Suprapubic skin (tissue), 4 donors: Measurements from ENCODE around the gene MTSS2. TPM values are rescaled to one million over a fixed set of nuclear protein-coding genes. Genes with fewer than 3 reads are reported as not detected.

Experiments
- DNase-seq, 2 donors: peaks; one replicate each; pipeline ENCODE4 v3.0.0-alpha.2; 2019; ENCODE audit warnings: low spot score in 2 of 2
- H3K27ac ChIP-seq: fragments of 200-600 bp; sonication (generic); one replicate; pipeline ENCODE4 v1.5.1; 2019
- H3K27me3 ChIP-seq: fragments of 200-600 bp; sonication (generic); one replicate; pipeline ENCODE4 v1.5.1; 2019
- H3K36me3 ChIP-seq: fragments of 200-600 bp; sonication (generic); one replicate; pipeline ENCODE4 v1.5.1; 2019
- H3K4me1 ChIP-seq: fragments of 200-600 bp; sonication (generic); one replicate; pipeline ENCODE4 v1.5.1; 2019
- H3K4me3 ChIP-seq: fragments of 200-600 bp; sonication (generic); one replicate; pipeline ENCODE4 v1.5.1; 2019; ENCODE audit warnings: mild to moderate bottlenecking
- H3K9me3 ChIP-seq: fragments of 200-600 bp; sonication (generic); one replicate; pipeline ENCODE4 v1.5.1; 2019
- CTCF ChIP-seq, 2 donors: fragments of 200-600 bp in 1 of 2; fragments of 450-650 bp in 1 of 2; sonication (generic) in 1 of 2; IDR thresholded peaks; one replicate each; pipeline ENCODE4 v1.5.1; 2016 to 2019; ENCODE audit warnings: antibody characterized with exemption in 2 of 2, mild to moderate bottlenecking in 1 of 2, moderate library complexity in 1 of 2
- EP300 ChIP-seq: sonication (generic); formaldehyde crosslinking; IDR thresholded peaks from one replicate; pipeline ENCODE4 v1.6.1; 2017; ENCODE audit warnings: antibody characterized with exemption
- POLR2A ChIP-seq, 2 donors: fragments of 450-650 bp; IDR thresholded peaks; one replicate each; pipeline ENCODE4 v1.6.1; 2017; ENCODE audit warnings: antibody characterized with exemption in 2 of 2, mild to moderate bottlenecking in 2 of 2, moderate library complexity in 2 of 2
- POLR2AphosphoS5 ChIP-seq, 3 donors: sonication (generic); formaldehyde crosslinking; IDR thresholded peaks; one replicate each; pipeline ENCODE4 v1.6.1; 2017; ENCODE audit warnings: antibody characterized with exemption in 3 of 3
- WGBS: methylation state at CpG from one replicate; pipeline ENCODE4 v1.1.5; 2018; 5-methylcytosine and 5-hydroxymethylcytosine counted together
- total RNA-seq, 4 donors: library from RNA; depleted of rRNA; stranded (reverse); fragments of >200 nt; gene quantifications; one replicate each; pipeline ENCODE4 v1.1.0, GENCODE V29; 2016

The MTSS2 gene
- total RNA-seq, 4 donors from 2014 or later, result 30.1 to 58.7 (median 42.6) TPM

- 56% methylated on average over 6 of the region's 10 CpGs for WGBS
- Histone ChIP-seq H3K27ac (no peak overlapping the region), H3K36me3 (no peaks in the 10 kb centered on the region), H3K4me1 (peaks cover 49% of the 10 kb centered on the region), H3K4me3 (no peak overlapping the region), H3K27me3 (no peaks in the 10 kb centered on the region), H3K9me3 (no peaks in the 10 kb centered on the region)
- DNase-seq, result no peak
- TF ChIP-seq EP300, result no peak
- TF ChIP-seq CTCF (IDR thresholded peaks at IDR 0.05), result no peak
- no peak for TF ChIP-seq POLR2AphosphoS5 (IDR thresholded peaks at IDR 0.05)
- TF ChIP-seq POLR2A (IDR thresholded peaks at IDR 0.05), result no peak
Observed at GRCh38 chr16:70713824-70714223, 28.0 kb upstream of the MTSS2 start.

- peaks cover 49% of the 10 kb centered on the region for H3K4me1 ChIP-seq
- no peaks in the 10 kb centered on the region for H3K36me3 ChIP-seq
- TF ChIP-seq CTCF (IDR thresholded peaks at IDR 0.05) (no peak), POLR2A (IDR thresholded peaks at IDR 0.05) (no peak), POLR2AphosphoS5 (IDR thresholded peaks at IDR 0.05) (no peak), EP300 (no peak)
- H3K27ac ChIP-seq, result no peak overlapping the region
- H3K9me3 ChIP-seq, result no peaks in the 10 kb centered on the region
- H3K4me3 ChIP-seq, result no peak overlapping the region
- WGBS, result 66% methylated on average over 5 of the region's 5 CpGs
- DNase-seq, result no peak
- H3K27me3 ChIP-seq, result no peaks in the 10 kb centered on the region
Observed at GRCh38 chr16:70713342-70713741, 27.5 kb upstream of the MTSS2 start.

- no peaks in the 10 kb centered on the region for H3K36me3 ChIP-seq
- H3K4me3 ChIP-seq, result no peak overlapping the region
- H3K27ac ChIP-seq, result no peak overlapping the region
- H3K9me3 ChIP-seq, result no peaks in the 10 kb centered on the region
- H3K4me1 ChIP-seq, result peaks cover 49% of the 10 kb centered on the region
- DNase-seq, result no peak
- WGBS, result 85% methylated on average over 12 of the region's 12 CpGs
- H3K27me3 ChIP-seq, result no peaks in the 10 kb centered on the region
- no peak for TF ChIP-seq CTCF (IDR thresholded peaks at IDR 0.05)
- TF ChIP-seq POLR2AphosphoS5 (IDR thresholded peaks at IDR 0.05), result no peak
- no peak for TF ChIP-seq POLR2A (IDR thresholded peaks at IDR 0.05)
- no peak for TF ChIP-seq EP300
Observed at GRCh38 chr16:70712942-70713341, 27.1 kb upstream of the MTSS2 start.

GRCh38 chr16:70712359-70712758 lies 26.5 kb upstream of the MTSS2 start:
- WGBS, result 86% methylated on average over 11 of the region's 11 CpGs
- no peak for DNase-seq
- Histone ChIP-seq H3K4me3 (no peak overlapping the region), H3K27ac (no peak overlapping the region), H3K36me3 (no peaks in the 10 kb centered on the region), H3K4me1 (peaks cover 54% of the 10 kb centered on the region), H3K27me3 (no peaks in the 10 kb centered on the region), H3K9me3 (no peaks in the 10 kb centered on the region)
- TF ChIP-seq POLR2AphosphoS5 (IDR thresholded peaks at IDR 0.05) (no peak), CTCF (IDR thresholded peaks at IDR 0.05) (no peak), POLR2A (IDR thresholded peaks at IDR 0.05) (no peak), EP300 (no peak)

GRCh38 chr16:70711211-70712031 lies 25.6 kb upstream of the MTSS2 start:
- no peak for DNase-seq
- H3K27me3 ChIP-seq, result no peaks in the 10 kb centered on the region
- no peaks in the 10 kb centered on the region for H3K9me3 ChIP-seq
- no peak overlapping the region for H3K4me3 ChIP-seq
- 93% methylated on average over 9 of the region's 14 CpGs for WGBS
- peaks cover 55% of the 10 kb centered on the region for H3K4me1 ChIP-seq
- H3K36me3 ChIP-seq, result no peaks in the 10 kb centered on the region
- no peak overlapping the region for H3K27ac ChIP-seq
- no peak for TF ChIP-seq EP300
- no peak for TF ChIP-seq POLR2AphosphoS5 (IDR thresholded peaks at IDR 0.05)
- TF ChIP-seq CTCF (IDR thresholded peaks at IDR 0.05), result no peak
- no peak for TF ChIP-seq POLR2A (IDR thresholded peaks at IDR 0.05)
